GM15510 (cell line): ENCODE data around the gene TGFB2.

Source experiments
- POLR2A ChIP-seq: IDR thresholded peaks from 3 replicates; pipeline ENCODE4 v1.6.1; 2011; ENCODE audit warnings: borderline replicate concordance; ENCODE audit not compliant: insufficient read length; ENCODE audit errors: extremely low read depth

Gene TGFB2

DNA sequence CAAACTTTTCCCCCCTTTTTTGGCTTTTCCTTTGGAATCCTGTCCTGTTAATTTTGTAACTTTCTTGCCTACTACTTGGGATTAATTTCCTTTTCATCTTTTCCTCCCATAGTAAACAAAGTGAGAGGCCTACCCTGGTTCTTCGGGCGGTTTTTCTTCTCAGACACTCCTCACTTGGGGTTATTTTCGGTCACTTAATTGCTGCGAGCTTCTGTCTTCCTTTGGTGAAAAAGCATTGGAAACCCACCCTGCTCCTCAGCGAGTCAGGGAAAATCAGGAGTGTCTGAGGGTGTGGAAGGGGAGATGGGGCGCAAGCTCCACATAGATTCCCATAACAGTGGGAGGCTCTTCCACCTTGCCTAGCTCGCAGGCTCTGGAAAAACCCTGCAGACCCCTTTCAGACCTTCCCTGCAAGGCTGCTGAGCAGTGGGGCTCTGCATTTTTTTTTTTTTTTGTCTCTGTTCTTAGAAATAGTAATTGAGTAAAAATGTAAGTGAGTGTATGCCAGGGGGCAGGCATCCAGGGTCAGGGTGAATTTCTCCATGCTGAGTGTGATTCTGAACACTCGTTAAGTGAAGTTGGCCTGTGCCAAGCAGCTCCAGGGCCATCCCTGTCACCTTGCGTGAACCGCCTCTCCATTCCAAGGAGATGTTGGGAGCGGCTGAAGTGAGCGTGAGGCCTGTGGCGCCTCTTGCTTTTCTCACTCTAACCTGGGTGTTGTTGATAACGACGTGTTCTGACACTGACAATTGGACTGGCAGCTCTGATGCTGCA lies 20.3 kb downstream of the TGFB2 start:
- no peak for TF ChIP-seq POLR2A

DNA sequence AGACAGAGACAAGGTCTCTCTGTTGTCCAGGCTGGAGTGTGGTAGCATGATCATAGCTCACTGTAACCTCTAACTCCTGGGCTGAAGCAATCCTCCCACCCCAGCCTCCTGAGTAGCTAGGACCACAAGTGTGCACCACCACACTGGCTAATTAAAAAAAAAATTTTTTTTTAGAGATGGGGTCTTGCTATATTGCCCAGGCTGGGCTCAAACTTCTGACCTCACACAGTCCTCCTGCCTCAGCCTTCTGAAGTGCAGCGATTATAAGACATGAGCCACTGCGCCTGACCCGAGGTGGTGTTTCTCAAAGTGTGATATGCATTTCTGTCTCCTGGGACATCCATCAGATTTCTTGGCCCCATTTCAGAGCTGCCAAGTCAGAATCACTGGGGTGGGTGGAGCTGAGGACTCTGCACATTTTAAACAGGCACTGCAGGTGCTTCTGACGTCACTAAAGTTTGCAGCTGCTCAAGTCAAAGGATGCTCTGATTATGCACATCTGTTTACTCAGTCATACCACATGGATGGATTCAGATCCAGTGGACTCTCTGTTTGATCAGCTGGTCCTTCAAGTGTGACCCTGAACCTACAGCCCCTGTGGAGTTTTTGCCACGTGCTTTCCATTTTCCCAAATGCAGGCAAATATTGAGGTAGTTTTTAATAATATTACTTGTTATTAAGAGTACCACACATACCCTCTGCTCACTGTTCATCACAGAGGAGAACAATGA lies 21.4 kb downstream of the TGFB2 start:
- TF ChIP-seq POLR2A, result no peak

DNA sequence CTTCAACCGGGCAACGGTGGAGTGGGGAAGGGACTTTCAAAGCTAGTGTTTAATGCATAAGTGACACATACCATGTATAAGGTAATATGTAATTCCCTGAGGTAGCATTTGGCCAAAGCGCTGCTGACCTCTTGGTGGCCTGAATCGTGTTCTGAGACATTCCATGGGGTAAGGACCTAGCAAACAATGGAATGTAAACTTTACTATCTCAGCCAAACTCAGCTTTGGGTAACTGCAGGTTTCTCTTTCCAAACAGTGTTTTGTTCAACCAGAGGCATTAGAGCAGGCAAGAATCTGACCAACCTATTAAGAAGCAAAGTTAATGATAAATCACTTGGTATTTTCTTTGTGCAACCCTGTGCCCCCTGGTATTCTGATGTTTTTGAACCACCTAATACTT lies 22.0 kb downstream of the TGFB2 start:
- TF ChIP-seq POLR2A, result no peak

GRCh38 chr1:218368686-218369085 lies 23.6 kb downstream of the TGFB2 start:
- TF ChIP-seq POLR2A, result no peak

GRCh38 chr1:218369688-218370511 lies 24.8 kb downstream of the TGFB2 start:
- TF ChIP-seq POLR2A, result no peak

DNA sequence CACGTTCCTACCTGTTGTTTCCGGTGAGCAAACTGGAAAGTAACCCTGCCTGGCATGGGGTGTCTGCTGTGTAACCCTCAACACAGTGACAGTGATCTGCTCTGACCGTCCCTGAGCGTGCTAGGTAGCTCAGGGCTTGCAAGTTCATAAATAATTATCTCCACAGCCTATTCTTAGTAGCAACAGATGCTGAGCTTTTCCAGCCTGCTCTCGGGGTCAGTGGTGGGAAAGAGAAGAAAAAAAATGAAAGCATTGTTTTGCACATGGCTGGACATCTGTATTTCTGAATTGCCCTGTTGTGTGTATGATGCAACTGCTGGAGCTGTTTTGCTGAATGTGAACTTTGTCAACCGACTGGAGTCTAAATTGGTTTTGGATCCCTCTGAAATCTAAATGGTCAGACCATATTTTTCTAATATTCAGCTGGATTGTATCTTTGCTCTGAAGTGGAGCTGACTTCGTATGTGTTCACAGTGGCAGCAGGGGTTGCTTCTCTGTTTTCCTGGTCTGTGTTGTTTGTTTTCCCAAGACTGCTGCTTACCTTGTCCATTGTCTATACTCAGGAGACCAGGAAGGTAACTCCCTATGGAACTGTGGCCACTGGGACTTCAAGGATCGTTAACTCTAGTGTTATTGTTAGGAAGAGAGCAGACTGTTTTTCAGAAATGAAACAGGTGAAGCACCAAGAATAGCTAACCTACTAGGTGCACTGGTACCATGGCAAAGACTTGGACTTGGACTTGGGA lies 27.0 kb downstream of the TGFB2 start:
- TF ChIP-seq POLR2A, result no peak

DNA sequence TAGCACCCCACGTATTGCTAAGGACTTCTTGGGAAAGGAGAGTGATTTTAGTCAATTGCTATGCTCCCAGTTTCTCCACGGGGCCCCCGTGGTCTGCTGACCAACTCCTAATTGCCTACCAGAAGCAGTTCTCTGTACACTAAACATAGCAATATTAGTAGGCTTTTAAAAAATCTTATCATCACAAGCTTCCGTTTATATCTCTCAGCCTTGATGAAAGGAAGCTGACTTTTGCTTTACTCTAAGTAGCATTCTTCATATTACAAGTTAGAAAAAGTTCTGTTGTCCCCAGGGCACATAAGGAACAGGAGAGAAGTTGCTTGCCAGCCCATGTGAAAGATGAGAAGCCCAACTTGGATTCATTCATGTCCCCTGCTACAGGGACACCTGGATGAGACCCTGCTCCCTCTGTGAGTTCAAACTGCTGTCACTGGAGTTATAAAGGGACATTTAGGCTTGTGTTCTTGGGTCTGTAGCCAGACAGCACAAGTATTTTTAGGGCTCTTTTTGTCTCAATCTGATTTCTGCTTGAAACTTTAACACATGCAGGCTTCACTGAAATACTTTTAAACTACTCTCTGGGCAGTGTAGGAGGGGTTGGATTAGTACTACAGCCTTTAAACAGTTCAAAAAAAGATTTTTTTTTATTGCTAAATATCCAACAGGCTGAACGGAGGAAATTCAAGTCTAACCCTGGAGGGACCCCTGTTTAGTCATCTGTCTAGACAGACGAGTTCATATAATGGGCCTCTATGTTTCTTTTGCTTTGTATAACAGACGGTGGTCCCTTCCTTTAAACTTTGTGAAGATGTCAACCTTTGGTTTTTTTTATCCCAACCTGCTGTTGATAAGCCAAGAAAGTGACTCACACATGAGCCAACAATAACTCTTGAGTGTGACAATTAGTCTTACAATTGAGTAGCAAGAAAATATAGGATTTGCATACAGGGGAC lies 29.5 kb downstream of the TGFB2 start:
- no peak for TF ChIP-seq POLR2A

GRCh38 chr1:218376722-218377121 lies 31.6 kb downstream of the TGFB2 start:
- no peak for TF ChIP-seq POLR2A

DNA sequence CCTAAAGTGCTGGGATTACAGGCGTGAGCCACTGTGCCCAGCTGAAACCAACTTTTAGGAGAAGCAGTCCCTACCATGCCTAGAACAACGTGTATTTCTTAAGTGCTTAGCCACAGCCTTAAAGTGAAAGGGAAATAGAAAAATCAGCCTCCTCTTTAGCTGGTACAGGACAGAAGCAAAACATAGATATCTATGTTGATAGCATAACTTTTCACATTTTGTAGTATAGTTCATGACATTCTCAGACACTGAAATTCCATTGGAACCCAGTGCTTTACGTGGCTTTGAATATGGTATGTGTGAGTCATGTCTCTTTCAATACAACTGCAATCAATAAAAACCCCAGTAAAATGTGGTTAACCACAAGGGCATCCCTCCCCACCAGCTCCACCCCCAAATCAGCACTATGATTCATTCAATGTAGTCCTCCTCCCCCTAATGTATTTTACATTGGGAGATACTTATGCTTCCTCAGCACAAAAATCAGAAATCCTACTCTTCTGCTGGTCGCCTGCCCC lies 32.1 kb downstream of the TGFB2 start:
- no peak for TF ChIP-seq POLR2A

- no peak for TF ChIP-seq POLR2A
These were observed 35.2 kb downstream of the TGFB2 start for GRCh38 chr1:218380125-218380977.

GRCh38 chr1:218382261-218382660 lies 37.1 kb downstream of the TGFB2 start:
- no peak for TF ChIP-seq POLR2A

DNA sequence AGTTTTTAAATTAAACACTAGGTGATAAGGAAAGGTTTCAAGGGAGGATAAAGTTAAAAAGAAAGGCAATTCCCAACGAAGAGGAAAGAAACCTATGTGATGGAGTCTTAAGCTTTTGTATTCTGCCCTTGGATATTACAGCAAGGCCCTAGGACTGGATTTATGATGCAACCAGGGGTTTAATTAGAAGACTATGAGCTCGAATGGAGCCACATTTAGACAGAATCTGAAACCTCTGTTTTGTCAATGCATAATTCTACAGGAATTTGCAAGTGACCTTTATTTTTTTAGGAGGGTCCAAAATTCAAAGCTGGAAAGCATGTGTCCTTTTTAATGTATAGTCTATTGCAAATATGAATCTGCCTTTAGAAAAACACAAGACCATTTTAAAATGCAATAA lies 37.9 kb downstream of the TGFB2 start:
- no peak for TF ChIP-seq POLR2A
